HepG2 (cell line): ENCODE data around the gene WWC1. TPM values are rescaled to one million over a fixed set of nuclear protein-coding genes. Genes with fewer than 3 reads are reported as not detected.

ENCODE experiments used
- GTF3A ChIP-seq: sonication (generic); formaldehyde crosslinking; conservative IDR thresholded peaks from 2 replicates; pipeline ENCODE4 v1.4.0; 2020; ENCODE audit warnings: mild to moderate bottlenecking, missing genetic modification reagents
- MBNL3 ChIP-seq: fragments of 250-450 bp; sonication (Bioruptor Pico); conservative IDR thresholded peaks from 2 replicates; pipeline ENCODE4 v1.8.0; 2022; ENCODE audit warnings: mild to moderate bottlenecking, inconsistent platforms
- MLLT10 ChIP-seq: sonication (generic); formaldehyde crosslinking; IDR thresholded peaks from 2 replicates; pipeline ENCODE4 v1.4.0; 2020; ENCODE audit warnings: missing genetic modification reagents
- MXD1 ChIP-seq: sonication (generic); formaldehyde crosslinking; IDR thresholded peaks from 2 replicates; pipeline ENCODE4 v1.4.0; 2020; ENCODE audit warnings: mild to moderate bottlenecking, missing genetic modification reagents
- NPAS2 ChIP-seq: sonication (generic); formaldehyde crosslinking; IDR thresholded peaks from 2 replicates; pipeline ENCODE4 v1.8.0; 2022; ENCODE audit warnings: mild to moderate bottlenecking, missing genetic modification reagents, borderline replicate concordance
- PATZ1 ChIP-seq: sonication (generic); formaldehyde crosslinking; IDR thresholded peaks from 2 replicates; pipeline ENCODE4 v1.4.0; 2020; ENCODE audit warnings: missing genetic modification reagents
- SOX13 ChIP-seq, 3 experiments: fragments of 450-650 bp in 1 of 3; sonication (generic) in 1 of 3; formaldehyde crosslinking in 1 of 3; IDR thresholded peaks in 2 of 3; conservative IDR thresholded peaks in 1 of 3; 2 replicates each; pipeline versions ENCODE4 v1.5.0 to v1.6.1; 2016 to 2020; ENCODE audit warnings: antibody characterized with exemption in 1 of 3, mild to moderate bottlenecking in 1 of 3, missing compliant biosample characterization in 1 of 3, missing genetic modification reagents in 1 of 3, moderate library complexity in 1 of 3
- THAP7 ChIP-seq: sonication (generic); formaldehyde crosslinking; IDR thresholded peaks from 2 replicates; pipeline ENCODE4 v1.8.1; 2023; ENCODE audit warnings: mild to moderate bottlenecking, missing genetic modification reagents
- ZBED4 ChIP-seq: sonication (generic); formaldehyde crosslinking; IDR thresholded peaks from 2 replicates; pipeline ENCODE4 v1.4.0; 2020; ENCODE audit warnings: missing genetic modification reagents, borderline replicate concordance
- ZFP36L2 ChIP-seq: sonication (generic); formaldehyde crosslinking; IDR thresholded peaks from 2 replicates; pipeline ENCODE4 v1.4.0; 2020; ENCODE audit warnings: missing genetic modification reagents
- ZNF143 ChIP-seq: sonication (generic); formaldehyde crosslinking; IDR thresholded peaks from 2 replicates; pipeline ENCODE4 v1.4.0; 2020; ENCODE audit warnings: missing genetic modification reagents
- ZNF552 ChIP-seq: sonication (generic); formaldehyde crosslinking; IDR thresholded peaks from 2 replicates; pipeline ENCODE4 v1.9.0; 2022; ENCODE audit warnings: missing genetic modification reagents, mild to moderate bottlenecking, borderline replicate concordance
- ZNF564 ChIP-seq: sonication (generic); formaldehyde crosslinking; IDR thresholded peaks from 2 replicates; pipeline ENCODE4 v1.8.1; 2023; ENCODE audit warnings: mild to moderate bottlenecking, missing genetic modification reagents
- ZNF572 ChIP-seq: sonication (generic); formaldehyde crosslinking; IDR thresholded peaks from 2 replicates; pipeline ENCODE4 v1.5.1; 2020; ENCODE audit warnings: mild to moderate bottlenecking, missing genetic modification reagents
- ZNF598 ChIP-seq: sonication (generic); formaldehyde crosslinking; IDR thresholded peaks from 2 replicates; pipeline ENCODE4 v1.5.1; 2020; ENCODE audit warnings: mild to moderate bottlenecking, missing genetic modification reagents, borderline replicate concordance
- ZNF773 ChIP-seq: sonication (generic); formaldehyde crosslinking; IDR thresholded peaks from 2 replicates; pipeline ENCODE4 v1.4.0; 2020; ENCODE audit warnings: missing genetic modification reagents, borderline replicate concordance
- ZNF780A ChIP-seq: sonication (generic); formaldehyde crosslinking; IDR thresholded peaks from 2 replicates; pipeline ENCODE4 v1.8.0; 2022; ENCODE audit warnings: mild to moderate bottlenecking, missing genetic modification reagents, moderate library complexity
- ZNF83 ChIP-seq: sonication (generic); formaldehyde crosslinking; IDR thresholded peaks from 2 replicates; pipeline ENCODE4 v1.4.0; 2020; ENCODE audit warnings: missing genetic modification reagents, mild to moderate bottlenecking, borderline replicate concordance
- ZNF883 ChIP-seq: sonication (generic); formaldehyde crosslinking; IDR thresholded peaks from 2 replicates; pipeline ENCODE4 v1.5.1; 2020; ENCODE audit warnings: mild to moderate bottlenecking, missing genetic modification reagents; ENCODE audit errors: not compliant biosample characterization
- ZNF891 ChIP-seq: sonication (generic); formaldehyde crosslinking; IDR thresholded peaks from 2 replicates; pipeline ENCODE4 v1.5.0; 2020; ENCODE audit warnings: mild to moderate bottlenecking, missing genetic modification reagents
- ZZZ3 ChIP-seq: sonication (generic); formaldehyde crosslinking; IDR thresholded peaks from 2 replicates; pipeline ENCODE4 v1.4.0; 2020; ENCODE audit warnings: missing genetic modification reagents, mild to moderate bottlenecking, borderline replicate concordance
- polyA plus RNA-seq, 8 experiments: library from polyadenylated mRNA; depleted of rRNA in 3 of 8; stranded (reverse) in 7 of 8; unstranded in 1 of 8; fragments of >200 nt; fragmentation: Illumina TruSeq in 4 of 8; extraction: Trizol in 4 of 8; gene quantifications; 2 replicates each; pipeline versions ENCODE4 v1.2.1 to v1.2.3, GENCODE V29; 2011 to 2016; ENCODE audit warnings: low read depth in 4 of 8, missing spikeins in 1 of 8, mixed read lengths in 1 of 8; ENCODE audit not compliant: insufficient read depth in 1 of 8
- total RNA-seq, 5 experiments: library from RNA; depleted of rRNA; stranded (reverse); fragments of >200 nt; fragmentation: Illumina TruSeq; extraction: Trizol; gene quantifications; 2 replicates each; pipeline ENCODE4 v1.2.3, GENCODE V29; 2016; ENCODE audit warnings: low read depth in 1 of 5

The WWC1 gene
- total and polyA plus RNA-seq, 2 of the 13 experiments (the other 11 are each of a cell fraction or from before 2014, with no cell fraction given), result 8.3 to 17.9 TPM

- TF ChIP-seq ZNF564, result no peak; the same call in 1 of the 2 replicates
- TF ChIP-seq ZBED4, result peak; percentile 51; the same call in 1 of the 2 replicates
- no peak for TF ChIP-seq MBNL3 (CRISPR knock-in tag)
- TF ChIP-seq ZNF572 (CRISPR knock-in tag), result 0 out of 2 replicates have a peak, but pooled peaks have one; percentile 42
- TF ChIP-seq SOX13 (IDR thresholded peaks at IDR 0.05), result no peak
- TF ChIP-seq SOX13 (CRISPR knock-in tag; conservative IDR thresholded peaks at IDR 0.05 in 1 of 2, IDR thresholded peaks at IDR 0.05 in 1 of 2), result no peak; a peak in 1 of 4 replicates
- no peak for TF ChIP-seq ZNF83 (CRISPR knock-in tag)
- TF ChIP-seq ZNF143 (CRISPR knock-in tag), result peak; percentile 71
- TF ChIP-seq MLLT10 (CRISPR knock-in tag), result no peak
- peak; percentile 59; the same call in 1 of the 2 replicates for TF ChIP-seq ZNF891 (CRISPR knock-in tag)
- TF ChIP-seq ZNF552 (CRISPR knock-in tag), result peak; percentile 69; the same call in 1 of the 2 replicates
- 0 out of 2 replicates have a peak, but pooled peaks have one; percentile 7 for TF ChIP-seq GTF3A (CRISPR knock-in tag)
- peak; percentile 68 for TF ChIP-seq PATZ1 (CRISPR knock-in tag)
- 0 out of 2 replicates have a peak, but pooled peaks have one; percentile 68 for TF ChIP-seq ZNF773
- no peak for TF ChIP-seq ZFP36L2
- TF ChIP-seq ZNF598, result peak; percentile 83; the same call in 1 of the 2 replicates
- TF ChIP-seq THAP7 (CRISPR knock-in tag), result peak; percentile 80; the same call in 1 of the 2 replicates
- 0 out of 2 replicates have a peak, but pooled peaks have one; percentile 68 for TF ChIP-seq ZNF780A (CRISPR knock-in tag)
- no peak for TF ChIP-seq MXD1 (CRISPR knock-in tag)
- peak; percentile 92; the same call in 1 of the 2 replicates for TF ChIP-seq ZZZ3 (CRISPR knock-in tag)
- TF ChIP-seq NPAS2 (CRISPR knock-in tag), result no peak
- peak; percentile 75 for TF ChIP-seq ZNF883 (CRISPR knock-in tag)
Measured at GRCh38 chr5:168486136-168486879, 194.9 kb downstream of the WWC1 start, which contains the start of gene RARS1 (continued).
